ENCODE measurements around the gene SLC35A3.

The SLC35A3 gene

GRCh38 chr1:100077531-100077930 is 107.7 kb downstream of the SLC35A3 start:
- TF ChIP-seq CTCF (IDR thresholded peaks at IDR 0.05) = no peak
- DNase-seq = no peak
- Mint-ChIP-seq H3K4me1 (no peaks in the 10 kb centered on the region), H3K27ac (no peak overlapping the region), H3K27me3 (ENCODE audit: low read depth, poor library complexity) (no peaks in the 10 kb centered on the region), H3K9me3 (no peaks in the 10 kb centered on the region), H3K36me3 (ENCODE audit: low read depth) (peaks cover 41% of the 10 kb centered on the region), H3K4me3 (no peak overlapping the region)

GRCh38 chr1:100080331-100080730 is 110.5 kb downstream of the SLC35A3 start:
- no peaks in the 10 kb centered on the region for H3K9me3 Mint-ChIP-seq
- no peaks in the 10 kb centered on the region for H3K4me1 Mint-ChIP-seq
- peak overlapping the region; percentile 91 for H3K27ac Mint-ChIP-seq
- H3K4me3 Mint-ChIP-seq = no peak overlapping the region
- H3K36me3 Mint-ChIP-seq (ENCODE audit: low read depth) = peaks cover 24% of the 10 kb centered on the region
- DNase-seq = no peak
- no peaks in the 10 kb centered on the region for H3K27me3 Mint-ChIP-seq (ENCODE audit: low read depth, poor library complexity)
- no peak for TF ChIP-seq CTCF (IDR thresholded peaks at IDR 0.05)
